Urinary bladder (tissue), 4 donors: ENCODE results near the gene PPTC7. TPM values are rescaled to one million over a fixed set of nuclear protein-coding genes. Genes with fewer than 3 reads are reported as not detected.
"Not testable (repeated sequence)": the region's sequence is repeated elsewhere in the genome, so short reads cannot be mapped to it uniquely, and the experiment has no call there.

ENCODE experiments used
- DNase-seq: peaks from one replicate; pipeline ENCODE4 v3.0.0-alpha.2; 2015; ENCODE audit errors: extremely low spot score
- H3K27ac ChIP-seq: one replicate; pipeline ENCODE4 v1.5.1; 2013; ENCODE audit warnings: low read depth, mild to moderate bottlenecking, moderate library complexity
- H3K36me3 ChIP-seq: one replicate; pipeline ENCODE4 v1.6.1; 2013; ENCODE audit warnings: mild to moderate bottlenecking, moderate library complexity; ENCODE audit not compliant: insufficient read depth
- H3K4me1 ChIP-seq: one replicate; pipeline ENCODE4 v1.6.1; 2013; ENCODE audit warnings: mild to moderate bottlenecking, moderate library complexity; ENCODE audit not compliant: insufficient read depth
- H3K4me3 ChIP-seq: one replicate; pipeline ENCODE4 v1.5.1; 2013; ENCODE audit warnings: low read depth, low read length
- WGBS: extraction: QIAGEN DNeasy Blood & Tissue Kit; methylation state at CpG from one replicate; pipeline ENCODE4 v1.1.7; 2013; 5-methylcytosine and 5-hydroxymethylcytosine counted together
- polyA plus RNA-seq: library from polyadenylated mRNA; stranded (reverse); fragments of 200-250 nt; gene quantifications from one replicate; pipeline ENCODE4 v1.2.3, GENCODE V29; 2013
- total RNA-seq: library from RNA; depleted of rRNA; stranded (reverse); fragments of >200 nt; gene quantifications from one replicate; pipeline ENCODE4 v1.2.3, GENCODE V29; 2014
- donor health status: healthy with polysubstance abuse.
- donor health status: healthy.

PPTC7 gene
- total and polyA plus RNA-seq, 2 donors: 15.0 to 20.8 TPM

GRCh38 chr12:110599334-110599733 is 16.2 kb upstream of the PPTC7 start:
- WGBS: 84% methylated on average over 4 of the region's 4 CpGs
- Histone ChIP-seq H3K36me3 (no peaks in the 10 kb centered on the region), H3K4me1 (no peaks in the 10 kb centered on the region)

DNA sequence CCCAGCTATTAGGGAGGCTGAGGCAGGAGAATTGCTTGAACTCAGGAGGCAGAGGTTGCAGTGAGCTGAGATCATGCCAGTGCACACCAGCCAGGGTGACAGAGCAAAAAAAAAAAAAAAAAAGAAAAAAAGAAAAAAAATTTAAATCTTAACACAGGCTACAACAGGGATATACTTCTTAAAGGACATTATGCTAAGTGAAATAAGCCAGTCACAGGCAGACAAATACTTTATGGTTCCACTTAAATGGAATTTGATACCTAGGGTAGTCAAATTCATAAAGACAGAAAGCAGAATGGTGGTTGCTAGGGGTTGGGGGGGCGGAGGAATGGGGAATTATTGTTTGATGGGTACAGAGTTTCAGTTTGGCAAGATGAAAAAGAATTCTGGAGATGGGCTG is 14.8 kb upstream of the PPTC7 start:
- no peak overlapping the region for H3K27ac ChIP-seq
- WGBS: 80% methylated on average over 1 of the region's 1 CpG
- DNase-seq: no peak

More at GRCh38 chr12:110599334-110599733, 16.2 kb upstream of the PPTC7 start:
- no peak for DNase-seq
- H3K4me3 ChIP-seq: no peak overlapping the region
- H3K27ac ChIP-seq: no peak overlapping the region

DNA sequence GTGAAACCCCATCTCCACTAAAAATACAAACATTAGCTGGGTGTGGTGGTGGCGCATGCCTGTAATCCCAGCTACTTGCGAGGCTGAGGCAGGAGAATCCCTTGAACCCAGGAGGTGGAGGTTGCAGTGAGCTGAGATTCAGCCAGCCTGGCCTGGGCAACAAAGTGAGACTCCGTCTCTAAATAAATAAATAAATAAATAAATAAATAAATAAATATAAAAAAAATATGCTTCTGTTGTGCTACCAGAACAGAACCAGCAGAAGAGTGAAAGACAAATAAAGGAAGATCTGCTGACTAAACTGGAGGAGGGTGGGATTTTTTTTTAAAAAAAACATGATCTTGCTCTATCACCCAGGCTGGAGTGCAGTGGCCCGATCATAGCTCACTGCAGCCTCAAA is 9.8 kb upstream of the PPTC7 start:
- not testable (repeated sequence) for H3K36me3 ChIP-seq, H3K27ac ChIP-seq, H3K4me3 ChIP-seq, DNase-seq, H3K4me1 ChIP-seq
- WGBS: 91% methylated on average over 4 of the region's 4 CpGs

More for the DNA sequence above, 14.8 kb upstream of the PPTC7 start:
- Histone ChIP-seq H3K4me3 (no peak overlapping the region), H3K36me3 (no peaks in the 10 kb centered on the region), H3K4me1 (no peaks in the 10 kb centered on the region)

DNA sequence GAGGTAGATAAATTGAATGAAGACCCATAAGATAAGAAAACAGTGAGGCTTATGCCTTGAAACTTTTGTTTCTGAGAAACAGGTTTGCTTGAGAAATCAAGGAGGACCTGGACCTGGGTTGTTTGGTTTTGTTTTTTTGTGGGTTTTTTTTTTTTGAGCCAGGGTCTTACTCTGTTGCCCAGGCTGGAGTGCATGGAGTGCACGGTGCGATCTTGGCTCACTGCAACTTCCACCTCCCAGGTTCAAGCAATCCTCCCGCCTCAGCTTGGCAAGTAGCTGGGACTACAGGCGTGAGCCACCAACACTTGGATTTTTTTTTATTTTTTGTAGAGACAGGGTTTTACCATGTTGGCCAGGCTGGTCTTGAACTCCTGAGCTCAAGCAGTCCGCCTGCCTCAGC is 9.0 kb upstream of the PPTC7 start:
- Histone ChIP-seq H3K4me3 (no peak overlapping the region), H3K36me3 (no peaks in the 10 kb centered on the region), H3K27ac (no peak overlapping the region), H3K4me1 (no peaks in the 10 kb centered on the region)
- no peak for DNase-seq
- WGBS: 93% methylated on average over 5 of the region's 5 CpGs

- Histone ChIP-seq H3K4me3 (no peak overlapping the region), H3K36me3 (no peaks in the 10 kb centered on the region), H3K4me1 (no peaks in the 10 kb centered on the region), H3K27ac (no peak overlapping the region)
- no peak for DNase-seq
- 78% methylated on average over 7 of the region's 7 CpGs for WGBS
Observed at GRCh38 chr12:110591451-110592051, 8.4 kb upstream of the PPTC7 start.

GRCh38 chr12:110590806-110591326 is 7.7 kb upstream of the PPTC7 start:
- Histone ChIP-seq H3K27ac (peak overlapping the region; percentile 66), H3K4me3 (no peak overlapping the region), H3K4me1 (no peaks in the 10 kb centered on the region), H3K36me3 (no peaks in the 10 kb centered on the region)
- WGBS: 35% methylated on average over 3 of the region's 3 CpGs
- DNase-seq: no peak

GRCh38 chr12:110590059-110590458 is 6.9 kb upstream of the PPTC7 start:
- WGBS: 96% methylated on average over 1 of the region's 1 CpG
- H3K27ac ChIP-seq: no peak overlapping the region
- H3K4me3 ChIP-seq: no peak overlapping the region
- H3K36me3 ChIP-seq: no peaks in the 10 kb centered on the region
- no peaks in the 10 kb centered on the region for H3K4me1 ChIP-seq
- no peak for DNase-seq

GRCh38 chr12:110587102-110587501 is 4.0 kb upstream of the PPTC7 start:
- H3K4me3 ChIP-seq, H3K36me3 ChIP-seq, H3K27ac ChIP-seq, DNase-seq, H3K4me1 ChIP-seq: not testable (repeated sequence)
- 99% methylated on average over 2 of the region's 2 CpGs for WGBS

DNA sequence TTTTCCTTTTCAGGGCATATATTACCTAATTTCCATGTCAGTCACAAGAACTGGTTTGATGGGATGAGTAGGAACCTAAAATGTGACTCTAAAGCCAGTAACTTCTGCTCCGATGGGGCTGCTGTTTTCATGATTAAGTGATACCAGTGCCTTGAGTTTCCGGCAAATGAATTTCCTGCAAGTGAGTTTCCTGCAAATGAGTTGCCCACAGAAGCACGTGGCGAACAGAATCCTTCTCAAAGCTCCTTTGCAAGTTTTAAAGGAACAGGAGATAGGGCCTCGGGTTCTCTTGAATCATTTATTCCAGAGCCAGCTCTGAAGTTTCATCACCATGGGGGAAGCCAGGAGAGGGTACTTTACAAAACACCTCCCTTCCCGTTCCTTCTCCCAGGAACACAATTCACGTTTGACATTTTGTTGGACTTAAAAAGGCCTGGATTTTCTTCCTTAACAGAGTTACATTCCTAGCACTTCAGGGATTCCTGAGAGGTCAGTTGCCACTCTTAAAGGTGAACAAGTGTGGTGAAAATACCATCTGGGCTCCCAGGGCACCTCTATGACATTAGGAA is 2.2 kb upstream of the PPTC7 start:
- 17% methylated on average over 7 of the region's 7 CpGs for WGBS
- Histone ChIP-seq H3K4me3 (no peak overlapping the region), H3K4me1 (no peaks in the 10 kb centered on the region), H3K36me3 (no peaks in the 10 kb centered on the region), H3K27ac (no peak overlapping the region)
- no peak for DNase-seq

DNA sequence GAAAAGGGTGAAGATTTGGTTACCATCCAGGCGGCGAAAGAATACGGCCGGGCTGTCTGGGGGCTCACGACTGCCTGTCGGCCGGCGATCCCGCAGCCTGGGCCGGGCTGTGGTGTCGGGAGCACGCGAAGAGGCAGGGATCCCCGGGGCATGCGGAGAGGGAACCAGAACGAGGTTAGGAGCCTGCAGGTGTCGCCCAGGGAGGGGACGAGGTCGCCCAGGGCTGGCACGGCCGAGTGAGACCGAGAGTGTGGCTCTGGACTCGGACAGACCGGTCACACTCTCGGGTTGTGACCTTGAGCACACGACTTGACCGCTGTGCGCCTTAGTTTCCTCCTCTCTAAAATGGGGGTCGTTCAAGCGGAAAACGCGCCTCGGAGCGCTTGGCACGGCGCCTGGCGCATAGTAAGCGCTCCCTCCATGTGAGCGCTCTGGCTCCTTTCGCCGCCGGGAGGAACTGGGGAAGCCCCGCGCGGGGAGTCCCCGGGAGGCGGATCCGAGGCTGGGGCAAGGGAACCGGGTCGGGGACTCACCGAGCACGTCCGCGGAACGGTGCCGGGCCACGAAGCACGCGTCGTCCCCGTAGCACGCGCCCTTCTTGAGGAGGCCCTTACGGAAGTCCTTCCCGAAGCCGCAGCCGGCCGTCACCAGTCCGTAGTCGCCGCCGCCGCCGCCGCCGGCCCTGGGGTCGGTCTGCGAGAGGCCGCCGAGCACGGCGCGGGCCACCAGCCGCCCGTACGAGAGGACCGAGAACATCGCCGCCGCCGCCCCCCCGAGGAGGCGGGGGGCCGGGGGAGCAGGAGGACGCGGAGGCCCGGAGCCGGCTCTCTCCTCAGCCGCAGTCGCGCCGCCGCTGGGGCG is 612 bp downstream of the PPTC7 start:
- no peak for DNase-seq
- peaks cover 2% of the 10 kb centered on the region for H3K4me1 ChIP-seq
- no peaks in the 10 kb centered on the region for H3K36me3 ChIP-seq
- peak overlapping the region; percentile 96 for H3K4me3 ChIP-seq
- WGBS: under 1% methylated on average over 104 of the region's 104 CpGs
- H3K27ac ChIP-seq: peak overlapping the region; percentile 88

- no peak for DNase-seq
Observed at GRCh38 chr12:110581931-110582275, 1.2 kb downstream of the PPTC7 start.

GRCh38 chr12:110579535-110580253 is 3.4 kb downstream of the PPTC7 start:
- no peak overlapping the region for H3K27ac ChIP-seq
- no peak overlapping the region for H3K4me3 ChIP-seq
- DNase-seq: no peak

More at GRCh38 chr12:110581931-110582275, 1.2 kb downstream of the PPTC7 start:
- Histone ChIP-seq H3K36me3 (no peaks in the 10 kb centered on the region), H3K27ac (no peak overlapping the region), H3K4me3 (peak overlapping the region; percentile 96), H3K4me1 (peaks cover 2% of the 10 kb centered on the region)
- 4% methylated on average over 8 of the region's 8 CpGs for WGBS

DNA sequence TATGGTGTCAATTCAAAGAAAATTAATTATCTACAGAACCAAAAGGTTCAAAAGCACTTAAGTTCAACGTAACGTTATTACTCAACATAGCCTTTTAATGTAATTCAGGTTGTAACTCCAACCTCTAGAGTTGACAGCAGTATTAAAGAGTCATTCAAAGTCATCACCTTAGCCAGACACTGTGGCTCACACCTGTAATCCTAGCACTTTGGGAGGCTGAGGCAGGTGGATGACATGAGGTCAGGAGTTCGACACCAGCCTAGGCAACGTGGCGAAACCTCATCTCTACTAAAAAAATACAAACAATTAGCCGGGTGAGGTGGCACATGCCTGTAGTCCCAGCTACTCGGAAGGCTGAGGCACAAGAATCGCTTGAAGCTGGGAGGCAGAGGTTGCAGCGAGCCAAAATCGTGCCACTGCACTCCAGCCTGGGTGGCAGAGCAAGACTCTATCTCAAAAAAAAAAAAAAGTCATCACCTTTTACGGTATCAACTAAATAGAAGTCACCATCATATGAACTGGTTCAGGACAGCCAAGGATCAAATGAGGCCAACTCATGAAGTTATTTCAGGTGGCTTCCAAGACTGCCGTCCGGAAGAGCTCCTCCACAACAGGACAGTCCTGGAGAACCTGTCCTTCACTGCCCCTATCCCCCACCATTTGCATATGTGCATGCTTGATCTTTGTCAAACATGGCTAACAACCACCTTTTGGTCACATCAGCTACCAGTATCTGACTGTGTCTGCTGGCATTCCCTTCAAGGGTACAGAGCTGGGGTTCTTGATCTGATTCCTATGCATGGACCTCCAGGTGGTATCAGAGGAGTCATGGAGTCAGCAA is 4.2 kb downstream of the PPTC7 start:
- H3K4me3 ChIP-seq: no peak overlapping the region
- no peaks in the 10 kb centered on the region for H3K36me3 ChIP-seq
- WGBS: 91% methylated on average over 13 of the region's 13 CpGs
- DNase-seq: no peak
- H3K27ac ChIP-seq: no peak overlapping the region
- H3K4me1 ChIP-seq: peaks cover 4% of the 10 kb centered on the region

More at GRCh38 chr12:110579535-110580253, 3.4 kb downstream of the PPTC7 start:
- Histone ChIP-seq H3K36me3 (no peaks in the 10 kb centered on the region), H3K4me1 (peaks cover 4% of the 10 kb centered on the region)
- WGBS: 94% methylated on average over 18 of the region's 18 CpGs
